Right cardiac atrium (tissue), 5 donors: ENCODE measurements around the gene CLEC9A. TPM values are rescaled to one million over a fixed set of nuclear protein-coding genes. Genes with fewer than 3 reads are reported as not detected.
A peak's percentile ranks its signal among the peaks of the same experiment; 100 is the strongest.

Experiments
- ATAC-seq, 2 donors: fragments of 200-7000 bp; cut with Tn5 transposase; one replicate each; pipeline versions ENCODE4 v1.8.0 to v1.9.1; 2020; ENCODE audit warnings: moderate library complexity in 2 of 2, mild to moderate bottlenecking in 1 of 2
- DNase-seq, 3 donors: peaks; one replicate each; pipeline ENCODE4 v3.0.0-alpha.2; 2020
- H3K27ac ChIP-seq: one replicate; pipeline ENCODE4 v1.5.1; 2013; ENCODE audit warnings: mild to moderate bottlenecking, low read length, control low read depth, moderate library complexity
- H3K27me3 ChIP-seq: one replicate; pipeline ENCODE4 v1.6.1; 2013; ENCODE audit not compliant: control insufficient read depth, insufficient read depth
- H3K4me1 ChIP-seq: one replicate; pipeline ENCODE4 v1.6.1; 2013; ENCODE audit warnings: low read length; ENCODE audit not compliant: control insufficient read depth, insufficient read depth
- H3K4me3 ChIP-seq: one replicate; pipeline ENCODE4 v1.5.1; 2013; ENCODE audit warnings: low read length, control low read depth
- H3K9me3 ChIP-seq: one replicate; pipeline ENCODE4 v1.6.1; 2013; ENCODE audit warnings: low read length; ENCODE audit not compliant: control insufficient read depth
- WGBS: extraction: QIAGEN DNeasy Blood & Tissue Kit; methylation state at CpG from one replicate; pipeline ENCODE4 v1.1.7; 2013; 5-methylcytosine and 5-hydroxymethylcytosine counted together
- intact Hi-C, 4 donors: fragments of 100-400 bp; cut with DNase I; formaldehyde crosslinking; loops; one replicate each; pipeline versions ENCODE4 v1.11.0 to v1.14.0; 2022 to 2023
- polyA plus RNA-seq: library from polyadenylated mRNA; stranded (reverse); fragments of 200-250 nt; gene quantifications from one replicate; pipeline ENCODE4 v1.2.3, GENCODE V29; 2013
- total RNA-seq, 4 donors: library from RNA; stranded (reverse); fragmentation: NEBNext Ultra II Directional; extraction: Animal tissue kit (Norgen Biotek cat#: 25700); gene quantifications; one replicate each; pipeline ENCODE4 v1.2.1, GENCODE V29; 2021
- donor health status: healthy with polysubstance abuse.
- donor health status: DM: no; HTN: yes; CAD: no.
- donor health status: DM: no; HTN: no; CAD: no.
- donor health status: DM: no; HTN: yes; CAD: no; lungs with severe emphysema.
- donor health status: DM: yes; HTN: yes; CAD: no.

CLEC9A gene
- total and polyA plus RNA-seq, 5 donors = 0.26 TPM; not detected in 4

DNA sequence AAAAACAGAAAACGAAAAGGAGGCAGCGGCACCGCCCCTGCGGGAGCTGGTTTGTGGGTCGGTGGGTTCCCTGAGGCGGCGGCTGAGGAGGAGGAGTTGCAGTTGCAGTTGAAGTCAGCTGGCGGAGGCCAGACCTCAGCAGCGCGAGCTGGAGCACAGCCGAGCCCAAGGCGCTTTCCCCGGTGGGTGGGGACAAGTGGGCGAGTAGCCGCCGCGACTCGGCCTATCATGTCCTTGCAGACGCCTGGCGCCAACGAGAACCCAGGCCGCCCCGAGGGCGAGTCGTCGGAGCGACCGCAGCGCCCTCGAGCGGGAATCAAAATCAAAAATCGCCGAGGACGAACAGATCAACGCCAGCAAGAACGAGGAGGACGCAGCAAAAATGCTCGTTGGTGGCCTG, 81.0 kb downstream of the CLEC9A start:
- Histone ChIP-seq H3K27ac (no peak overlapping the region), H3K4me1 (no peaks in the 10 kb centered on the region), H3K27me3 (no peaks in the 10 kb centered on the region), H3K4me3 (no peak overlapping the region), H3K9me3 (no peaks in the 10 kb centered on the region)
- intact Hi-C loops = no loop called here
- ATAC-seq (no peak), DNase-seq (peak in 2 of 3 donors; percentile 63 to 74)
- 87% methylated on average over 38 of the region's 38 CpGs for WGBS

DNA sequence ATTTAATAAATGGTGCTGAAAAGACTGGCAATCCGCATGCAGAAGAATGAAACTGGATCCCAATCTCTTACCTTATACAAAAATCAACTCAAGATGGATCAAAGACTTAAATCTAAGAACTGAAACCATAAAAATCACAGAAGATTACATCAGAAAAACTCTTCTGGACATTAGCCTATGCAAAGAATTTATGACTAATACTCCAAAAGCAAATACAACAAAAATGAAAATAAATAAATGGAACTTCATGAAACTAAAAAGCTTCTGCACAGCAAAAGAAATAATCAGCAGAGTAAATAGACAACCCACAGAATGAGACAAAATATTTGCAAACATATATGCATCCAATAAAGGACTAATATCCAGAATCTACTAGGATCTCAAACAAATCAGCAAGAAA, 82.6 kb downstream of the CLEC9A start:
- H3K9me3 ChIP-seq = no peaks in the 10 kb centered on the region
- no peaks in the 10 kb centered on the region for H3K27me3 ChIP-seq
- 94% methylated on average over 1 of the region's 1 CpG for WGBS
- H3K27ac ChIP-seq = no peak overlapping the region
- H3K4me1 ChIP-seq = no peaks in the 10 kb centered on the region
- ATAC-seq (no peak), DNase-seq (no peak)
- H3K4me3 ChIP-seq = no peak overlapping the region
- intact Hi-C loops = no loop called here

- Histone ChIP-seq H3K27me3 (no peaks in the 10 kb centered on the region), H3K4me3 (no peak overlapping the region), H3K27ac (no peak overlapping the region), H3K9me3 (no peaks in the 10 kb centered on the region), H3K4me1 (no peaks in the 10 kb centered on the region)
- 59% methylated on average over 1 of the region's 1 CpG for WGBS
- intact Hi-C loops = no loop called here
- ATAC-seq (no peak), DNase-seq (no peak)
These were observed 83.4 kb downstream of the CLEC9A start for GRCh38 chr12:10113920-10114319.

- H3K9me3 ChIP-seq = no peaks in the 10 kb centered on the region
- no peaks in the 10 kb centered on the region for H3K27me3 ChIP-seq
- no peak overlapping the region for H3K4me3 ChIP-seq
- no peaks in the 10 kb centered on the region for H3K4me1 ChIP-seq
- H3K27ac ChIP-seq = no peak overlapping the region
- intact Hi-C loops = no loop called here
- ATAC-seq (no peak), DNase-seq (no peak)
- 93% methylated on average over 15 of the region's 15 CpGs for WGBS
These were observed 84.8 kb downstream of the CLEC9A start for GRCh38 chr12:10115311-10115710.

Other genes with a start within 250 kb of the CLEC9A start
- gene KLRF1, start 203.2 kb upstream of the CLEC9A start, total RNA-seq = 1 to 10 TPM in 1 of 4 donors, under 1 TPM in 3; 0.28 to 1.6 (median 0.62) TPM
- gene KLRF1, start 203.2 kb upstream of the CLEC9A start, polyA plus RNA-seq = 0.32 TPM
- gene CLEC2B, start 161.3 kb upstream of the CLEC9A start, total RNA-seq = 1 to 10 TPM; 3.7 to 7.2 (median 5.1) TPM
- gene CLEC2B, start 161.3 kb upstream of the CLEC9A start, polyA plus RNA-seq = 5.0 TPM
- not detected for gene KLRF2, start 149.2 kb upstream of the CLEC9A start, total RNA-seq
- not detected for gene KLRF2, start 149.2 kb upstream of the CLEC9A start, polyA plus RNA-seq
- gene CLEC2A, start 98.3 kb upstream of the CLEC9A start, total RNA-seq = not detected
- not detected for gene CLEC2A, start 98.3 kb upstream of the CLEC9A start, polyA plus RNA-seq
- 10 to 100 TPM in 1 of 4 donors, 1 to 10 TPM in 3; 1.4 to 15.9 (median 2.3) TPM for gene CLEC12A, start 59.3 kb upstream of the CLEC9A start, total RNA-seq
- 0.38 TPM for gene CLEC12A, start 59.3 kb upstream of the CLEC9A start, polyA plus RNA-seq
- gene CLEC1B, start 31.6 kb upstream of the CLEC9A start, total RNA-seq = not detected
- gene CLEC1B, start 31.6 kb upstream of the CLEC9A start, polyA plus RNA-seq = not detected
- gene CLEC12B, start 20.1 kb upstream of the CLEC9A start, total RNA-seq = under 1 TPM in 1 of 4 donors, not detected in 3; 0.44 TPM
- not detected for gene CLEC12B, start 20.1 kb upstream of the CLEC9A start, polyA plus RNA-seq
- 1 to 10 TPM; 3.2 to 4.1 (median 3.3) TPM for gene CLEC1A, start 68.3 kb downstream of the CLEC9A start, total RNA-seq
- gene CLEC1A, start 68.3 kb downstream of the CLEC9A start, polyA plus RNA-seq = 3.5 TPM
- gene CLEC7A, start 99.5 kb downstream of the CLEC9A start, total RNA-seq = 10 to 100 TPM in 2 of 4 donors, 1 to 10 TPM in 2; 4.8 to 14.9 (median 10.8) TPM
- 2.4 TPM for gene CLEC7A, start 99.5 kb downstream of the CLEC9A start, polyA plus RNA-seq
- under 1 TPM; 0.60 to 0.81 (median 0.75) TPM for gene OLR1, start 141.4 kb downstream of the CLEC9A start, total RNA-seq
- 0.27 TPM for gene OLR1, start 141.4 kb downstream of the CLEC9A start, polyA plus RNA-seq
- gene TMEM52B, start 148.3 kb downstream of the CLEC9A start, total RNA-seq = not detected
- gene TMEM52B, start 148.3 kb downstream of the CLEC9A start, polyA plus RNA-seq = 0.07 TPM
- 100 to 1,000 TPM; 212 to 302 (median 279) TPM for gene GABARAPL1, start 182.2 kb downstream of the CLEC9A start, total RNA-seq
- gene GABARAPL1, start 182.2 kb downstream of the CLEC9A start, polyA plus RNA-seq = 208 TPM